ENCODE measurements around the gene LHFPL2.
"Not testable (repeated sequence)": the region's sequence is repeated elsewhere in the genome, so short reads cannot be mapped to it uniquely, and the experiment has no call there.

The LHFPL2 gene

GRCh38 chr5:78627175-78627574, 21.4 kb downstream of the LHFPL2 start:
- TF ChIP-seq, protein P1, sequence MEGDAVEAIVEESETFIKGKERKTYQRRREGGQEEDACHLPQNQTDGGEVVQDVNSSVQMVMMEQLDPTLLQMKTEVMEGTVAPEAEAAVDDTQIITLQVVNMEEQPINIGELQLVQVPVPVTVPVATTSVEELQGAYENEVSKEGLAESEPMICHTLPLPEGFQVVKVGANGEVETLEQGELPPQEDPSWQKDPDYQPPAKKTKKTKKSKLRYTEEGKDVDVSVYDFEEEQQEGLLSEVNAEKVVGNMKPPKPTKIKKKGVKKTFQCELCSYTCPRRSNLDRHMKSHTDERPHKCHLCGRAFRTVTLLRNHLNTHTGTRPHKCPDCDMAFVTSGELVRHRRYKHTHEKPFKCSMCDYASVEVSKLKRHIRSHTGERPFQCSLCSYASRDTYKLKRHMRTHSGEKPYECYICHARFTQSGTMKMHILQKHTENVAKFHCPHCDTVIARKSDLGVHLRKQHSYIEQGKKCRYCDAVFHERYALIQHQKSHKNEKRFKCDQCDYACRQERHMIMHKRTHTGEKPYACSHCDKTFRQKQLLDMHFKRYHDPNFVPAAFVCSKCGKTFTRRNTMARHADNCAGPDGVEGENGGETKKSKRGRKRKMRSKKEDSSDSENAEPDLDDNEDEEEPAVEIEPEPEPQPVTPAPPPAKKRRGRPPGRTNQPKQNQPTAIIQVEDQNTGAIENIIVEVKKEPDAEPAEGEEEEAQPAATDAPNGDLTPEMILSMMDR (IDR thresholded peaks at IDR 0.05; ENCODE audit: control extremely low read depth, extremely low read depth, low read depth, missing control alignments) = no peak
- POLR2A ChIA-PET = no interaction called here

GRCh38 chr5:78626009-78626571, 22.5 kb downstream of the LHFPL2 start:
- ChIA-PET POLR2A (no interaction called here), CTCF (interaction anchor here (0.9 kb wide), 1 partner anchor 12 kb away, joined by 3 read pairs; no protein-coding TSS in a partner anchor)
- DNase-seq (ENCODE audit: extremely low spot score) = no peak
- TF ChIP-seq, protein P1 (IDR thresholded peaks at IDR 0.05; ENCODE audit: control extremely low read depth, extremely low read depth, low read depth, missing control alignments) = no peak

More at GRCh38 chr5:78627175-78627574, 21.4 kb downstream of the LHFPL2 start:
- CTCF ChIA-PET = interaction anchor here (0.9 to 1.4 kb wide), 3 partner anchors 13 to 339 kb away, joined by 3 to 4 read pairs (median 3); no protein-coding TSS in a partner anchor
- no peak for DNase-seq (ENCODE audit: extremely low spot score)

GRCh38 chr5:78624992-78625391, 23.6 kb downstream of the LHFPL2 start:
- POLR2A ChIA-PET = no interaction called here
- TF ChIP-seq, protein P1 (IDR thresholded peaks at IDR 0.05; ENCODE audit: control extremely low read depth, extremely low read depth, low read depth, missing control alignments) = no peak
- CTCF ChIA-PET = no interaction called here
- DNase-seq (ENCODE audit: extremely low spot score) = no peak

- ChIA-PET POLR2A (no interaction called here), CTCF (no interaction called here)
- no peak for DNase-seq (ENCODE audit: extremely low spot score)
- TF ChIP-seq, protein P1 (IDR thresholded peaks at IDR 0.05; ENCODE audit: control extremely low read depth, extremely low read depth, low read depth, missing control alignments) = no peak
Observed at GRCh38 chr5:78624011-78624541, 24.5 kb downstream of the LHFPL2 start.

DNA sequence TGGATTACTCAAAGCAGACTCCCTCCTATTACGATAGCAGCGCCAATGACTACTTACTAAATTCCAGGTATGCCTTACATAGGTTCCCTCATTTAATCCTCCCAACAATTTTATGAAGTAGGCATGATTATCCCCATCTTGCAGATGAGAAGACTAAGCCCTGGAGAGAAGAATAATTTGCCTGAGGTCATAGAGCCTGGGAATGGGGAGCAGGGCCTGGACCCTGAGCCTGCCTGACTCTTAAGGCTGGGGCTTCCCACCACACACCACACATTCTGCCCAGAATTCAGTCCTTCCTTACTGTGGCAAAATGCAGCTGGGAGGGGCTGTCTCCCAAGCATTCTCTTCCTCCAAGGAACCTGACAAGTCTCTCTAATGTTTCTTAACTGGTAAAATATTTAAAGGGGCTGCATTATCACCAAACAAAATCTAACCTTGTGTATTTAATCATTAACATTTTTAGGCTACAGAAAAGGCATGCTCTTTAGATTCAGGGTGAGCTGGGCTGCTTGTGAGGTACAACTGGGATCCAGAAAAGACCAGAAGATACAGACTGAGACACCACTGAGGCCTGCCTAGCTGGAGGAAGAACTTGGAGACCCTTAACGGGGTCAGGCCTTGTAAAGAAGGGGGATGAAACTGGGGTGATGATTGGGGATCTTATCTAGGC, 26.1 kb downstream of the LHFPL2 start:
- CTCF ChIA-PET = interaction anchor here (1.5 kb wide), 1 partner anchor 10 kb away, joined by 4 read pairs; no protein-coding TSS in a partner anchor
- no peak for DNase-seq (ENCODE audit: extremely low spot score)
- TF ChIP-seq, protein P1 (IDR thresholded peaks at IDR 0.05; ENCODE audit: control extremely low read depth, extremely low read depth, low read depth, missing control alignments) = no peak
- POLR2A ChIA-PET = no interaction called here

GRCh38 chr5:78621291-78621738, 27.3 kb downstream of the LHFPL2 start:
- TF ChIP-seq, protein P1 (IDR thresholded peaks at IDR 0.05; ENCODE audit: control extremely low read depth, extremely low read depth, low read depth, missing control alignments) = no peak
- POLR2A ChIA-PET = no interaction called here
- CTCF ChIA-PET = interaction anchor here (0.8 to 1.5 kb wide), 2 partner anchors 9 to 17 kb away, joined by 3 to 4 read pairs; no protein-coding TSS in a partner anchor
- no peak for DNase-seq (ENCODE audit: extremely low spot score)

GRCh38 chr5:78620119-78620518, 28.5 kb downstream of the LHFPL2 start:
- POLR2A ChIA-PET; CTCF ChIA-PET; DNase-seq (ENCODE audit: extremely low spot score): not testable (repeated sequence)
